Fibroblast of lung (primary cell): Measurements from ENCODE around the gene PTTG2.

Experiments used
- CTCF ChIP-seq, 2 donors: IDR thresholded peaks in 1 of 2; conservative IDR thresholded peaks in 1 of 2; 1 replicate in 1 of 2; 2 replicates in 1 of 2; pipeline ENCODE4 v1.5.1; 2011 to 2012; ENCODE audit warnings: low read length in 2 of 2, control low read depth in 1 of 2, inconsistent platforms in 1 of 2, low read depth in 1 of 2, mild to moderate bottlenecking in 1 of 2
- EZH2 ChIP-seq: IDR thresholded peaks from 2 replicates; pipeline ENCODE4 v1.5.1; 2012; ENCODE audit warnings: low read length, control low read depth, mild to moderate bottlenecking; ENCODE audit errors: missing control alignments

GRCh38 chr4:37935026-37935425, 25.2 kb upstream of the PTTG2 start:
- TF ChIP-seq CTCF (conservative IDR thresholded peaks at IDR 0.05 in 1 of 2, IDR thresholded peaks at IDR 0.05 in 1 of 2; ENCODE audit: low read depth in 1 of 2, low read length in 2 of 2) (no peak), EZH2 (no peak)
